Gastrocnemius medialis (tissue), 4 donors: Measurements from ENCODE around the gene SH3TC1.

ENCODE experiments used
- POLR2A ChIP-seq, 2 donors: fragments of 450-650 bp; IDR thresholded peaks; one replicate each; pipeline ENCODE4 v1.6.1; 2017; ENCODE audit warnings: antibody characterized with exemption in 2 of 2, mild to moderate bottlenecking in 2 of 2, moderate library complexity in 2 of 2
- TF ChIP-seq, protein P1 (sequence below), 5 experiments: fragments of 450-650 bp in 3 of 5; fragments of 200-600 bp in 2 of 5; sonication (generic) in 2 of 5; IDR thresholded peaks in 4 of 5; conservative IDR thresholded peaks in 1 of 5; 1 replicate in 4 of 5; 2 replicates in 1 of 5; pipeline ENCODE4 v1.5.1; 2016 to 2019; ENCODE audit warnings: antibody characterized with exemption in 5 of 5, mild to moderate bottlenecking in 3 of 5, moderate library complexity in 3 of 5

DNA sequence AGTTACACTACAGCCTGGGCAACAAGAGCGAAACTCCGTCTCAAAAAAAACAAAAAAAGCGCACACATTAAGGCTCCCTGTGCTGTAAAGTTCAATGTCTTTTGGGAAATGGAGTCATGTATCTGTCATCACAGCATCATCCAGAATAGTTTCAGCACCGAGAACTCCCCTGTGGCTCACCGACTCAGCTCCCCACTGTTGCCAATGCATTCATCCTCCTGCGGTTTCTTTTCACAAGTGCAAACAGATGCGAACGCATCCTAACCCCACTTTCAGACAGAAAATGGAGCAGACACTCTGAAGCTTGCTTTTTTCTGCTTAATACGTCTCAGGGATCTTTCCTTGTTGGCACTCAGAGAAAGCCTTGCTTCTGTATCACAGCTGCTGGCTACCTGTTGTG is 13.8 kb upstream of the SH3TC1 start:
- TF ChIP-seq, protein P1, sequence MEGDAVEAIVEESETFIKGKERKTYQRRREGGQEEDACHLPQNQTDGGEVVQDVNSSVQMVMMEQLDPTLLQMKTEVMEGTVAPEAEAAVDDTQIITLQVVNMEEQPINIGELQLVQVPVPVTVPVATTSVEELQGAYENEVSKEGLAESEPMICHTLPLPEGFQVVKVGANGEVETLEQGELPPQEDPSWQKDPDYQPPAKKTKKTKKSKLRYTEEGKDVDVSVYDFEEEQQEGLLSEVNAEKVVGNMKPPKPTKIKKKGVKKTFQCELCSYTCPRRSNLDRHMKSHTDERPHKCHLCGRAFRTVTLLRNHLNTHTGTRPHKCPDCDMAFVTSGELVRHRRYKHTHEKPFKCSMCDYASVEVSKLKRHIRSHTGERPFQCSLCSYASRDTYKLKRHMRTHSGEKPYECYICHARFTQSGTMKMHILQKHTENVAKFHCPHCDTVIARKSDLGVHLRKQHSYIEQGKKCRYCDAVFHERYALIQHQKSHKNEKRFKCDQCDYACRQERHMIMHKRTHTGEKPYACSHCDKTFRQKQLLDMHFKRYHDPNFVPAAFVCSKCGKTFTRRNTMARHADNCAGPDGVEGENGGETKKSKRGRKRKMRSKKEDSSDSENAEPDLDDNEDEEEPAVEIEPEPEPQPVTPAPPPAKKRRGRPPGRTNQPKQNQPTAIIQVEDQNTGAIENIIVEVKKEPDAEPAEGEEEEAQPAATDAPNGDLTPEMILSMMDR (IDR thresholded peaks at IDR 0.05 in 4 of 5, conservative IDR thresholded peaks at IDR 0.05 in 1 of 5): no peak
- TF ChIP-seq POLR2A (IDR thresholded peaks at IDR 0.05): no peak
